ENCODE results near the gene OGFR. TPM values are rescaled to one million over a fixed set of nuclear protein-coding genes. Genes with fewer than 3 reads are reported as not detected.
A peak's percentile ranks its signal among the peaks of the same experiment; 100 is the strongest.
"Not testable (repeated sequence)": the region's sequence is repeated elsewhere in the genome, so short reads cannot be mapped to it uniquely, and the experiment has no call there.

The OGFR gene
- total RNA-seq, 1 donor from 2014 or later = 29.1 TPM

DNA sequence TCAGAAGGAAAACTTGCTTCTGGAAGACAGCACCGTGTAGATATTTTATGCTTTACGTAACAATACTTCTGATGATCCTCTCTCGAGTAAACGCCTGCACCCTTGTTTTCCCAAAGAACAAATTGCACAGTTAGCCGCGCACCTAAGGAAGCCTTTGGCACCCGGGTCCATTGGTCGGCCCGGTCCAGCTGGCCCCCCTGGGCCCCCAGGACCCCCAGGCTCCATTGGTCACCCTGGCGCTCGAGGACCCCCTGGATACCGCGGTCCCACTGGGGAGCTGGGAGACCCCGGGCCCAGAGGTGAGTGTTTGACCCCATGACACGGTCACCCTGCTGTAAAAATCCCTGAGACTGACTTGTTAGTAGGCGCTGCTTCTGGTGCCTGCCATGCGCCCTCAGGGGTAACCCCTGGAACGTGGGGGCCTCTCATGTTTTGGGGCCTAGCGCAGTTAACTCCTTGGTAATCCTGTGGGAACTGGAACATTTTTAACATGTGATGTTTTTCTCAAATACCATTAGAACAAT lies 32.4 kb downstream of the OGFR start:
- no peak for DNase-seq (ENCODE audit: low read depth)

GRCh38 chr20:62837790-62838127 lies 33.1 kb downstream of the OGFR start:
- no peak for DNase-seq (ENCODE audit: low read depth)

- no peak for DNase-seq (ENCODE audit: low read depth)
Measured at GRCh38 chr20:62838128-62838891, 33.7 kb downstream of the OGFR start.

- DNase-seq (ENCODE audit: low read depth) = no peak
Measured at GRCh38 chr20:62839261-62839660, 34.6 kb downstream of the OGFR start.

DNA sequence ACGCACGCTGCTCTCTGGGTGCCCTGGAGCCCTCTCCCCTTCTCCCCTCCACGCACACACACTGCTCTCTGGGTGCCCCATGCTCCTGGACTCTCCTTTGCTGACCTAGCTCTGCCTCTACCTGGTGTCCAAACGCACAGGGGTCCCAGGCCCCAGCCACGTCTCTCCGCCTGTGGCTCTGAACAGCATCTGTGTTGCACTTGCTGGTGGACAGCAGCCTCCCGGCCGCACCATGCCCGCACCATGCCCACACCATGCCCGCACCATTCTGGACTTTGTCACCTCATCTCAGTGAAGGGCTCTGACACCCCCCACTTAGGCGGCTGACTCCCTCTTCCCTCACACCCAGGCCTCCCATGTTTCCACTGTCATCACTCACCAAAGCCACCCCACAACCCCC lies 35.2 kb downstream of the OGFR start:
- no peak for DNase-seq (ENCODE audit: low read depth)

GRCh38 chr20:62840244-62841197 lies 35.9 kb downstream of the OGFR start:
- DNase-seq (ENCODE audit: low read depth) = no peak

DNA sequence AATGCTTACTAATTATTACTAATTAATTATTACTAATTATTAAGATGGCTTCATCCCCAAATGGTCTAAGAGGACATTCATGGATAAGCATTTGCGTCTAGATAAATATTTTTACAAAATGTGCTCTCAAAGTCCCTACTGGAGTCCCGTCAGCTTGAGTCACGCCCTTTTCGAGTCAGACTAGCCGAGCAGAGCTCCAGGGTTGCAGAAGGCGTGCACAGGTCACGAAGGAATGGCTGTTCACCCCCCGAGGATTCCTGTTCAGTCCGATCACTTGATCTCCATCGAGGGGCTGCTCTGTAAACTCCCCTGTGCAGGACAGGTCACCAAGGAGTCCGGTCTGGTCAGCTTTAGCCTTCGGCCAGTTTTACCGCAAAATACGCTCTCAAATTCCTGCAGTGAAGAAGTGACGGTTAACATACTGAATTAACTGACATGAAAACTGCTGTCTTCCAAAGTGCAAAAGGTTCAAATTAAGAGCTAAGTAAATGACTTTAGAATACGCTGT lies 37.1 kb downstream of the OGFR start:
- DNase-seq (ENCODE audit: low read depth) = no peak

- no peak for DNase-seq (ENCODE audit: low read depth)
Measured at GRCh38 chr20:62843656-62844055, 39.0 kb downstream of the OGFR start.

- DNase-seq (ENCODE audit: low read depth) = no peak
Measured at GRCh38 chr20:62844182-62844581, 39.5 kb downstream of the OGFR start.

GRCh38 chr20:62845416-62846160 lies 41.0 kb downstream of the OGFR start:
- no peak for DNase-seq (ENCODE audit: low read depth)

DNA sequence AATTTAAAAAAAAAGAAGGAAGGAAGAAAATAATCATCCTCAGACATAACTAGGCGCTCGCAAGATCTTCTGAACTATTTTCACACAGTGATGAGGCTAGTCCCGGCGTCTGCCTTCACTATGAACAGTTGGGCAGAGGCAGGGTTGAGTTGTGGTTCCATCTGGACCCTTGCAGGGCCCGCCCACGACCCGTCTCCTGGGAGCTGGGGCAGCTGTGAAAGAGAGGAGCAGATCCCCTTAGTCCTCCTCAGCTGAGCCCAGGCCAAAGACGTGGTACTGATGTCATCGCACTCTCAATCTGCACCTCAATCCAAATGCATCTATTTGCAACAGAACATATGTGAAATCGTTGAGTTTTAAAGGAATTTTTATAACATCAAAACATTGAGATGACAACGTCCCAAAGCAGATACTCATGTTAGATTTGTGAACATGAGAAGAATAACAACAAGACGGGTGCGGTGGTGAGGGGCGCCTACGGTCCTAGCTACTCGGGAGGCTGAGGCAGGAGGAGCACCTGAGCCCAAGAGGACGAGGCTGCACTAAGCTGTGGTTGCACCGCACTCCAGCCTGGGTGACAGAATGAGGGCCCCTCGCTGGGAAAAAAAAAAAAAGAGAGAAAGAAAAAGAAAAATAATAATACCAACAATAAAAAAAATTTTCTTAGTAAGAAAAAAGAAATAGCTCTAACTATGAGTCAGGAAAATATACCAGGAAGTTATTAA lies 41.7 kb downstream of the OGFR start:
- DNase-seq (ENCODE audit: low read depth) = peak; percentile 71

DNA sequence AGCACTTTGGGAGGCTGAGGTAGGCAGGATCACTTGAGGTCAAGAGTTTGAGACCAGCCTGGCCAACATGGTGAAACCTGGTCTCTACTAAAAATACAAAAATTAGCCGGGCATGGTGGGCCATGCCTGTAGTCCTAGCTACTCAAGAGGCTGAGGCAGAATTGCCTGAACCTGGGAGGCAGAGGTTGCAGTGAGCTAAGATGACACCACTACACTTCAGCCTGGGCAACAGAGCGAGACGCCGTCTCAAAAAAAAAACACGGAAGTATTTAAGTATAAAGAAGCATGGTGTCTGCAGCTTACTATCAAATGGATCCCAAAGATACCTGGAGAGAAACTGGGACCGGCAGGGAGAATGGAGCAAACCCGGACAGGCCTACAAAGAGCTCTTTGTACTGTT lies 44.3 kb downstream of the OGFR start:
- not testable (repeated sequence) for DNase-seq (ENCODE audit: low read depth)

GRCh38 chr20:62849431-62849830 lies 44.8 kb downstream of the OGFR start:
- no peak for DNase-seq (ENCODE audit: low read depth)

GRCh38 chr20:62850333-62850974 lies 45.8 kb downstream of the OGFR start:
- DNase-seq (ENCODE audit: low read depth) = no peak

- DNase-seq (ENCODE audit: low read depth) = no peak
Measured at GRCh38 chr20:62852196-62852595, 47.6 kb downstream of the OGFR start.

GRCh38 chr20:62852841-62853240 lies 48.2 kb downstream of the OGFR start:
- no peak for DNase-seq (ENCODE audit: low read depth)

- DNase-seq (ENCODE audit: low read depth) = not testable (repeated sequence)
Measured at GRCh38 chr20:62853304-62853703, 48.7 kb downstream of the OGFR start.

GRCh38 chr20:62854121-62854520 lies 49.5 kb downstream of the OGFR start:
- DNase-seq (ENCODE audit: low read depth) = no peak

DNA sequence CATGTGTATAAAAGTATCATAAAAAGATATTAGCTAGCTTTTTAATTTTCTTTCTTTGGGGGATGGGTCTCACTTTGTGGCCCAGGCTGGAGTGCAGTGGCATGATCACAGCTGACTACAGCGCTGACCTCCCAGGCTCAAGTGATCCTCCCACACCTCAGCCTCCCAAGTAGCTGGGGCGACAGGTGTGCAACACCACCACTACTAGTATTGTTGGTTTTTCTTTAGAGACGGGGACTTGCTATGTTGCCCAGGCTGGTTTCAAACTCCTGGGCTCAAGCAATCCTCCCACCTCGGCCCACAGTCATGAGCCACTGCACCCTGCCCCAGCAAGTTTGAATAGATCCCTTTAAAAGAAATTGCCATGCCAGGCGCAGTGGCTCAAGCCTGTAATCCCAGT lies 50.5 kb downstream of the OGFR start:
- DNase-seq (ENCODE audit: low read depth) = no peak

Data from myocyte (in vitro differentiated cells).